Stomach (tissue), 4 donors: Measurements from ENCODE around the gene PANK4.

Experiments
- EP300 ChIP-seq: sonication (generic); formaldehyde crosslinking; IDR thresholded peaks from one replicate; pipeline ENCODE4 v1.6.1; 2017; ENCODE audit warnings: antibody characterized with exemption
- POLR2AphosphoS5 ChIP-seq, 3 donors: sonication (generic); formaldehyde crosslinking; IDR thresholded peaks; one replicate each; pipeline ENCODE4 v1.6.1; 2016; ENCODE audit warnings: antibody characterized with exemption in 3 of 3
- TF ChIP-seq, protein P1 (sequence below), 7 experiments: fragments of 450-650 bp in 4 of 7; fragments of 200-600 bp in 3 of 7; sonication (generic) in 3 of 7; IDR thresholded peaks; one replicate each; pipeline ENCODE4 v1.5.1; 2016 to 2019; ENCODE audit warnings: antibody characterized with exemption in 7 of 7, control low read depth in 2 of 7, mild to moderate bottlenecking in 1 of 7

DNA sequence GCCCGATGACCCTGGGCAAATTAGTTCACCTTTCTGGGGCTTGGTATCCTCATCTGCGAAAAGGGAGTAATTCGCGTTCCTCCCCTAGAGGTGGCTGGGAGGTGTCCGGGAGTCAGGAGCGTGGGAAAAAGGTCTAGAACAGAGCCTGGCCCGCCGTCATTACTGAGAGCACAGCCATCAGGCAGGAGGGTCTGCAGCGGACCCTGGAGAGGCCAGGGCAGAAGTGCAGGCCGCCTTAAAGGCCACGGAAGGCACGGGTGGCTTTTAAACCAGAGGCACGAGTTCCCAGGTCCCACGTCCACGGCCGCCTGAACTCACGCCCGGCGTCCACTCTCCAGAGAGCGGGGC lies 850 bp downstream of the PANK4 start:
- TF ChIP-seq, protein P1, sequence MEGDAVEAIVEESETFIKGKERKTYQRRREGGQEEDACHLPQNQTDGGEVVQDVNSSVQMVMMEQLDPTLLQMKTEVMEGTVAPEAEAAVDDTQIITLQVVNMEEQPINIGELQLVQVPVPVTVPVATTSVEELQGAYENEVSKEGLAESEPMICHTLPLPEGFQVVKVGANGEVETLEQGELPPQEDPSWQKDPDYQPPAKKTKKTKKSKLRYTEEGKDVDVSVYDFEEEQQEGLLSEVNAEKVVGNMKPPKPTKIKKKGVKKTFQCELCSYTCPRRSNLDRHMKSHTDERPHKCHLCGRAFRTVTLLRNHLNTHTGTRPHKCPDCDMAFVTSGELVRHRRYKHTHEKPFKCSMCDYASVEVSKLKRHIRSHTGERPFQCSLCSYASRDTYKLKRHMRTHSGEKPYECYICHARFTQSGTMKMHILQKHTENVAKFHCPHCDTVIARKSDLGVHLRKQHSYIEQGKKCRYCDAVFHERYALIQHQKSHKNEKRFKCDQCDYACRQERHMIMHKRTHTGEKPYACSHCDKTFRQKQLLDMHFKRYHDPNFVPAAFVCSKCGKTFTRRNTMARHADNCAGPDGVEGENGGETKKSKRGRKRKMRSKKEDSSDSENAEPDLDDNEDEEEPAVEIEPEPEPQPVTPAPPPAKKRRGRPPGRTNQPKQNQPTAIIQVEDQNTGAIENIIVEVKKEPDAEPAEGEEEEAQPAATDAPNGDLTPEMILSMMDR (IDR thresholded peaks at IDR 0.05) = no peak
- no peak for TF ChIP-seq POLR2AphosphoS5 (IDR thresholded peaks at IDR 0.05)
- TF ChIP-seq EP300 = no peak
